ENCODE results near the gene TRAPPC3L. TPM values are rescaled to one million over a fixed set of nuclear protein-coding genes. Genes with fewer than 3 reads are reported as not detected.

TRAPPC3L gene
- total and polyA plus RNA-seq, 9 of the 15 experiments (the other 6 are each of a cell fraction or from before 2014, with no cell fraction given) = not detected

GRCh38 chr6:116570856-116571682 lies 25.6 kb upstream of the TRAPPC3L start, which contains the start of gene RWDD1 (continued):
- TF ChIP-seq SREBF2 (CRISPR knock-in tag; IDR thresholded peaks at IDR 0.05) (no peak), SMARCE1 (IDR thresholded peaks at IDR 0.05) (peak; percentile 51; the same call in 1 of the 2 replicates), ZC3H11A (IDR thresholded peaks at IDR 0.05; ENCODE audit: low read depth, low read length) (0 out of 2 replicates have a peak, but pooled peaks have one; percentile 65), JUNB (CRISPR knock-in tag; conservative IDR thresholded peaks at IDR 0.05) (no peak), ZNF224 (CRISPR knock-in tag; IDR thresholded peaks at IDR 0.05) (no peak), ZNF239 (CRISPR knock-in tag; IDR thresholded peaks at IDR 0.05) (peak; percentile 43; the same call in 1 of the 2 replicates), BHLHE40 (IDR thresholded peaks at IDR 0.05; ENCODE audit: low read length) (peak; percentile 69), ZKSCAN1 (IDR thresholded peaks at IDR 0.05; ENCODE audit: low read depth, low read length) (0 out of 2 replicates have a peak, but pooled peaks have one; percentile 40), KLF10 (CRISPR knock-in tag; IDR thresholded peaks at IDR 0.05) (no peak), E2F8 (IDR thresholded peaks at IDR 0.05; ENCODE audit: low read depth, partially characterized antibody) (no peak), ZNF507 (tag; conservative IDR thresholded peaks at IDR 0.05) (no peak), HNRNPL (IDR thresholded peaks at IDR 0.05; ENCODE audit: low read depth, low read length) (no peak), ZNF695 (CRISPR knock-in tag; IDR thresholded peaks at IDR 0.05) (no peak), KDM2B (CRISPR knock-in tag; IDR thresholded peaks at IDR 0.05) (no peak), COPS2 (conservative IDR thresholded peaks at IDR 0.05) (no peak), ZBTB5 (IDR thresholded peaks at IDR 0.05) (no peak), DNMT1 (IDR thresholded peaks at IDR 0.05) (no peak), TRIM24 (IDR thresholded peaks at IDR 0.05) (peak in 1 of 2 experiments; percentile 47; a peak in 1 of 4 replicates), GATAD2B (IDR thresholded peaks at IDR 0.05; ENCODE audit: borderline replicate concordance) (no peak), BRF1 (IDR thresholded peaks at IDR 0.05; ENCODE audit: borderline replicate concordance, extremely low read depth, insufficient read length) (no peak), HOMEZ (CRISPR knock-in tag; IDR thresholded peaks at IDR 0.05) (no peak), SAFB (IDR thresholded peaks at IDR 0.05; ENCODE audit: borderline replicate concordance, low read depth, low read length) (no peak), ZEB2 (IDR thresholded peaks at IDR 0.05) (no peak), BDP1 (IDR thresholded peaks at IDR 0.05; ENCODE audit: insufficient read depth, insufficient read length) (no peak), ZNF644 (tag; IDR thresholded peaks at IDR 0.05; ENCODE audit: low read depth) (no peak)
